COLO668 (cell line): Measurements from ENCODE around the gene ADAM15.

Source experiments
- DNase-seq: peaks from one replicate; lab custom pipeline; 2025; ENCODE audit not compliant: unreplicated experiment; lab: John Stamatoyannopoulos, UW

The ADAM15 gene

DNA sequence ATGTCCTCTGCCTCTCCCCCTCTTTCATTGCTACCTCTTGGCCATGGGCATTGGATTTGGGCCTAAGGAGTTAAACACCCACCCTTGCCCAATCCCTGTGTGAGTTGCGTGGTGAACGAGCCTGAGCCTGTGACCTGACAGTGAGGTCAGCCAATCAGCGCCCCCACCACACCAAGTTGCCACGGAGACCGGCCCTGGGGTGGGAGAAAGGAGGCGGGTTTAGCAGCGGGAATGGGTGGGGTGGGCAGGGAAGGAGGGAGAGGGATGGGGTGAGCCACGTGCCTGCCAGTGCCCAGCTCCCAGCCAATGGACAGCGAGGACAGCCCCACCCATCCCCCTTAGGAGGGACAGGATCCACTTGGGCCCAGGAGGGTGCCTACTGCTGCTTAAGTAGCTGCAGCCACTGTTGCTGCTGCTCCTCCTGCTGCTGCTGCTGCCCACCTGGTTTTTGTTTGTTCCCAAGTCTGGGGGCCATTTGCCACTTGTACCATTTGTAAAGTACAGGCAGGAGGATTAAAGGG, 39.0 kb upstream of the ADAM15 start:
- no peak for DNase-seq

DNA sequence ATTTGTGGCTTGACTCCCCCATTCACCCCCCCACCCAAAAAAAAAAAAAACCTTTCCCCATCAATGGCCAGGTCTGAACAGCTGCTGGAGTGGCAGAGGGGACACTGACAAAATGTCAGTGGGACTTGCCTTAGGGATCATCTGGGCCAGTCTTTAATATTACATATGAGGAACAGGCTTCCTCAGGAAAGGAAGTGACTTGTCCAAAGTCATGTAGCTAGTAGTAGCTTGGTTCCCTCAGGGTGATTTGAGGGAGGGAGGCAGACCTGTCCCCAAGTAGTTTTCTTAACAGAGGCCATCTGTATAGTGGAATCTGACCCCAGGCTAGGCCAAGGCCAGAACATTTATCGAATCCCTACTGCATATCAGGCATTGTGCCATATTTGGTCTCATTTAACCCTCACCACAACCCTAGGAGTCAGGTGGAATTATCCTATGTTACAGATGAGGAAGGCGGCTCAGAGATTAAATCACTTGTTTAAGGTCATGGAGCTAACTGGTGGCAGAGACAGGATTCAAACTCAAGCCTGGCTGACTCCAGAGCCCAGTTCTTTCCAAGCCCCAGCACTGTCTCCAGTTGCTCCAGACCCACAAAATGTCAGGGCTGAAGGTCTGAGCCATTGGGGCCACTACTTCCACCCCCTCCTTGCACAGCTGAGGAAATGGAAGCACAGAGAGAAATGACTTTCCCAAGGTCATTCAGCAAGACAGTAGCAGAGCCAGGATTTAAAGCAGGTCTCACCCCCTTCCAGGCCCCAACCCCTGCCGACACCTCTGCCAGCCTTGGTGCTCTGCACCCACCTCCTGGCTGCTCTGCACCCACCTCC, 38.1 kb upstream of the ADAM15 start:
- DNase-seq = no peak

DNA sequence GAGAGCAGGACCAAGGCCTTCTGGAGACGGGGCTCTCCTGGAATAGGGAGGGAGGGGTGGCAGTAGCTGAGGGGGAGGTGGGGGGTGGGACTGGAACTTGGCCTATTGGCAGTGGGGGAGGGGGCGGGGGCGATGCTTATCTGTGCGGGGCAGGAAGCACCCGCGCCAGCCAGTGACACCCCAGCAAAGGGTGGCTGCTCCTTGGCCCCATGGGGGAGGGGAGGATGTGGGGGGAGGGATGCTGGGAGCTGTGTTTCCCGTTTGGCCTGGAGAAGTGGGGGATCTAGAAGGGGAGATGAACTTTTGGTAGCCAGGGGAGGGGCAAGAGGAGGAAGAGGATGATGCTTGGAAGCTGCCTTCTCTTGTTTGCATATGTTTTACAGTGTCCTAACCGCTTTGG, 37.5 kb upstream of the ADAM15 start:
- no peak for DNase-seq

DNA sequence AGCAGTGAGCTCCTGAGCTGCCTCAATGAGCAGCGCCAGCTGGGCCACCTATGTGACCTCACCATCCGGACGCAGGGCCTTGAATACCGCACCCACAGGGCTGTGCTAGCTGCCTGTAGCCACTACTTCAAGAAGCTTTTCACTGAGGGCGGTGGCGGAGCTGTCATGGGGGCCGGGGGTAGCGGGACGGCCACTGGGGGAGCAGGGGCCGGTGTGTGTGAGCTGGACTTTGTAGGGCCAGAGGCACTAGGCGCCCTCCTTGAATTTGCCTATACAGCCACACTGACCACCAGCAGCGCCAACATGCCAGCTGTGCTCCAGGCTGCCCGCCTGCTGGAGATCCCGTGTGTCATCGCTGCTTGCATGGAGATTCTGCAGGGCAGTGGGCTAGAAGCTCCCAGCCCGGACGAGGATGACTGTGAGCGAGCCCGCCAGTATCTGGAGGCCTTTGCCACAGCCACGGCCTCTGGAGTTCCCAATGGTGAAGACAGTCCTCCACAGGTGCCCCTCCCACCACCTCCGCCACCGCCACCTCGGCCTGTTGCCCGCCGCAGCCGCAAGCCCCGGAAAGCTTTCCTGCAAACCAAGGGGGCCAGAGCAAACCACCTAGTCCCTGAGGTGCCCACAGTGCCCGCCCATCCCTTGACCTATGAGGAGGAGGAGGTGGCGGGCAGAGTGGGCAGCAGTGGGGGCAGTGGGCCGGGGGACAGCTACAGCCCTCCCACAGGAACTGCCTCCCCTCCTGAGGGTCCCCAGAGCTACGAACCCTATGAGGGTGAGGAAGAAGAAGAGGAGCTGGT, 36.2 kb upstream of the ADAM15 start:
- DNase-seq = no peak

DNA sequence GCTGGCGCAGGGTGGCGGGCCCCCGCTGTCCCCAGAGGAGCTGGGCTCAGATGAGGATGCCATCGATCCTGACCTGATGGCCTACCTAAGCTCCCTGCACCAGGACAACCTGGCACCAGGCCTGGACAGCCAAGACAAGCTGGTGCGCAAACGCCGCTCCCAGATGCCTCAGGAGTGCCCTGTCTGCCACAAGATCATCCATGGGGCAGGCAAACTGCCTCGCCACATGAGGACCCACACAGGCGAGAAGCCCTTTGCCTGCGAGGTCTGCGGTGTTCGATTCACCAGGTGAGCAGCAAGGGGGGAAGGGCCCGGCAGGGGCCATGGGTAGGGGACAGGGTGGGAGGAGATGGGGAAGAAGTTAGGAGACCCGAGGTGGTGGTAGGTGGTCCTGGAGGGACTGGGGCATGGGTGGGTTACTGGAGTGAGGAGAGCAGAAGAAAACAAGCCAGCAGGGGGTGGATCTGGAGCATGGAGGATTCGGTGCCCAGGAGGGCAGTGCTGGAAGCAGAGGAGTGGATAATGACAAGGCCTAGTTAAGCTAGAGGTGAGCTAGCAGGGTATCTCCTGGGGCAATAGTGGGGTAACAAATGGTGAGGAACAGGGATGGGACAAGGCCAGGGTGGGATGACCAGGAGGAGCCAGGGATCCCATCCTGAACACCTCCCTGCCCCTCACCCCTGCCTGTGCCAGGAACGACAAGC, 35.4 kb upstream of the ADAM15 start:
- no peak for DNase-seq

DNA sequence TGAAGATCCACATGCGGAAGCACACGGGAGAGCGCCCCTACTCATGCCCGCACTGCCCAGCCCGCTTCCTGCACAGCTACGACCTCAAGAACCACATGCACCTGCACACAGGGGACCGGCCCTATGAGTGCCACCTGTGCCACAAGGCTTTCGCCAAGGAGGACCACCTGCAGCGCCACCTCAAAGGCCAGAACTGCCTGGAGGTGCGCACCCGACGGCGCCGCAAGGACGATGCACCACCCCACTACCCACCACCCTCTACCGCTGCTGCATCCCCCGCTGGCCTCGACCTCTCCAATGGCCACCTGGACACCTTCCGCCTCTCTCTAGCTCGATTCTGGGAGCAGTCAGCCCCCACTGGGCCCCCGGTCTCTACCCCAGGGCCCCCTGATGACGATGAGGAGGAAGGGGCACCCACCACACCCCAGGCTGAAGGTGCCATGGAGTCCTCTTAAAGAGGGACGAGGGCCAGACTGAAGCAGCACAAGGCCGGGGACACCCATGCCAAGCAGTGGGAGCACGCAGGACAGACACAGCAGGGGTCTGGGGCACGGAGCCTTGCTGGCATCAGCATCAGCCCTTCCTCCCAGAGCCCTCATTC, 34.8 kb upstream of the ADAM15 start:
- DNase-seq = no peak

DNA sequence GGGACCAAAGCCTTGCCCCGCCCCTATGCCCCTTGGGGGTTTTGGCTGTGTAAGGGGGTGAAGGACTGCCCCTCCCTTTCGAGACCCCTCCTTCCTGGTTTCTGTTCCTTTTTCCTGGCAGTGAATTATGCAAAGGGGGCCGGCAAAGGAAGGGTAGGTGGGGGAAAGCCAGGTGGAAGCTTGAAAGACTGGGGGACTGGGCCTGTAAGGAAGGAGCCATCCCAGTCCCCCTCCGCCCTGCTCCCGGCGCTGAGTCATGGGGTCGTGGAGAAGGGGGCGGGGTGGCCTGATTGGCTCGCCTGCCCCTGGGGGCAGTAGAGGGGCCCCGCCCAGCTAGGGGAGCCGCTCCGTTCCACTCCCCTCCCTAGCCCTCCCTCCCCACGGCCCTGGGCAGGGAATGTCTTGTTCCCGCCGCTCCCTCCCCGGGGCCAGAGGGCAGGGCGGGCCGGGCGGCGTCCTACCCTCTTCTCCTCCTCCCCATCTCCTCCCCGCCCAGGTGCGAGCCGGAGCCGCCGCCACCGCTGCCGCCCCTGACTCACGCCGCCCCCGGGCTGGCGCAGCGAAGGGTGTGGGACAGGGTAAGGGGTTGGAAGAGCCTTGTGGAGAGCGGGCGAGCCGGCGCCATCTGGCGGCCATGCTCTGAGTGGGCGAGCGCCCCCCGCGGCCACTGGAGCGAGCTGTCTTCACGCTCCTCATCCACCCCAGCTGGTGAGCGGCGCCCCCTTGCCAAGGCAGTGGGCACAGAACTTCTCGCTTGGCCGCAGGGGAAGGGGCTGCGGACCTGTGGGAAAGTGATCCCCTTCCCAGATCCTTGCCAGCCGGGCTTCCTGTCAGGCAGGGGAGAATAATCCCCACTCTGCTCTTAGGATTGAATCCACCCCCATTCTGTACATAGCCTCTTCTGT, 33.8 kb upstream of the ADAM15 start:
- peak; percentile 92 for DNase-seq

DNA sequence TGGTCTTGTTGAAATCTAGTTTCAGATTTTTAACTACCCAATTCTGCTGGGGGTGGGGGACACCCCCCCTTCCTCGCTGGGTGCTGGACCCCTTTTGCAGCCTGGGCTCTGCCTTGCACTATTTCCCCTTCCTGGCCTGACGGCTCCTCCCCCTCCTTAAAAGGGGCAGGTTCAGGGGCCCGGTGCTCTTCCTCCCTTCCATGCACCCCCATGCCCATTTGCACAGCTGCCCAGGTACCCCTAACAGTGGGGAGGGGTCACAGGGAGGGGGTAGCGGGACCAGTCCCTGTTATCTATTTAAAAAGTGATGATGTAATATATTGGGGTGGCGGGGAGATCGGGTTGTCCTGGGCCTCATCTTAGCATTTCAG, 33.2 kb upstream of the ADAM15 start:
- no peak for DNase-seq

DNA sequence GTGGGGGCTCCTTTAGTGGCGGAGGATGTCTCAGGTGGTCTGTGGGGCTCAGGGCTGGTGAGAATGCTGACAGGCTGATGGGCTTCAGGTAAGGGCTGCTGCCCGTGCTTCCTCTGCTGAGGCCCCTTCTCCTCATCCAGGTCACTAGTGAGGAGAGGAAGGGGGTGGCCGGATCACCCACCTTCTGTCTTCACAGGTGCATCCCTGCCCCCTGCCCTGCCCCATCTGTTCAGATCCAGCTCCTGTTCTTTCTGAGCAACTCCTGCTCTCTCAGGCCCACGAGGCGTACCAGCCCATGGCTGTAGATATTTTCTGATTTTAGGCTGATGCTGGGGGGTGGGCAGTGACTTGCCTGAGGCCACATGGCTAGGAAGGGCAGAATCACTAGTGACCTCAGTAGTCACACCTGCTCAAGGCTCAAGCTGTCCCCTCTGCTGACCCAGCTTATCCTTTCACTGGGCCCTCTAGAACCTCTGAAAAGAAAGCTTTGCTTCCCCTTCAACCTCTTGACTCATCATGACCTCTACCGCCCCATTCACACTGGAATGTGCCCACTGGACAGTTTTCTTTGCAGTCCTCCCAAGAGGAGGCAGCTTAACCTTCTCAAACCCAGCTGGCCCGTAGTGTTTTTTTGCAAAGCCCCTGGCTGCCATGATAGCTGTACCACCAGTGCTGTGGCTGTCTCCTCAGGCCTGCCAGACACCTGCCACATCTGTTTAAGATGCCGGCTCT, 32.3 kb upstream of the ADAM15 start:
- no peak for DNase-seq

DNA sequence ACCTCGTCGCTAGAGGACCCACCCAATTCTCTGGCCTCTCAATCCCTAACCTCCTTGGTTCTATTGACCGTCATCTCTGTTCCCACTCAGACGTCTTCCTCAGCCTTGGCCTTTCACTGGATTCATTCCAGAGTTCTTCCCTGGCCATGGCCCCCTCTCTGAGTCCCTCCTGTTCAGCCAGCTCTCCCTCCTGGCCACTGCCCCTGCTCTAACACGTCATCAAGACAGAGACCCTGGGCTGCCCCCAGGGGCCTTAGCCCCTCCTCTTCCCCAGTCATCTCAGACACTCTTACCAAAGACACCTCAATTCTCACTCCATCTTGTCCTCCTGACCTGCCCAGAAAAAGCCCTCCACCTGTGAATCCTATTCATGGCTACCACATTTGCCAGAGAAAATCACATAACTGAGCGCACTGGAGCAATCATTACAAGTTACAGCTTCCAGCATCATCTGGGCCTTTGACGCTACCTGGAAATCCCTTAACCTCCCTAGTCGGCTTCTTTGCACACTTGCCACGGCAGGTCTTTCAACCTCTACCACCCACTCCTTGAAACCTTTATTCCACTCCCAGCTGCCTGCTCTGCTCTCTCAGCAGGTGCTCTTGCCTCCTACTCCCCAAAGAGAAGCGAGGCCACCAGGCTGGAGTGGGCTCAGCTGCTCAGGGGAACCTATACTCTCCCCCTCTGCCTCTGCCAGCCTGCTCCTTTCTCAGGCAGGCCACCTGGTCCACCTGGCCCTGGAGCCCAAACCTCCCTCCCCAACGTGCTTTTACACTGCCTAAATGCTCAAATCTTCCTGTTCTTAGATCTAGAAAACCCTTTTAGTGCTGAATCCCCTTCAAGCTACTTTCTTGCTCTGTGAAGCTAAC, 31.5 kb upstream of the ADAM15 start:
- DNase-seq = peak; percentile 30

DNA sequence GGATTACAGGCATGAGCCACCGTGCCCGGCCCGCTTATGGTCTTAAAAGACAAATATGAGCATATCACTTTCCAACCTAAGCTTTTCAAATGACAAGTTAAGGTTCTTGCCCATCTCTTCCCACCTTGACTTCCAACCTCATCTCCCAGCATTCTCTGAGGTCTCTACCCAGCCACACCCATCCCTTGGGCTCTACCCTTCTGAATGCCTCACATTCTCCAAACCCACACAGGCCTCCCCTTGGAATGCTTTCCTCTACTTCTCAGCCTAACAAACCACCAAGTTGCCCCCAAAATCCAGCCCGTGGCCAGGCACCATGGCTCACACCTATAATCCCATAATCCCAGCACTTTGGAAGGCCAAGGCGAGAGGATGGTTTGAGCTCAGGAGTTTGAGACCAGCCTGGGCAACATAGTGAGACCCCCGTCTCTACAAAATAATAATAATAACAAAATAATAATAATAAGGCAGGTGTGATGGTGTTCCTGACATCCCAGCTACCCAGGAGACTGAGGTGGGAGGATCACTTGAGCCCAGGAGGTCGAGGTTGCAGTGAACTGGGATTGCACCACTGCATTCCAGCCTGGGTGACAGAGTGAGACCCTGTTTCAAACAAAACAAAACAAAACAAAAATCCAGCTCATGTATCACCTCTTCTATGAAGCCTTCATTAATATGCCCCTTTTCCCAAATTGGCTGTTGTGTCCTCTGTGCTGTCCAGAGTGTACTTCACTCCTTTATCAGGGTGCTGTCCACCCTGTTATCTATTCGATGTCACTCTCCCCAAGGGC, 28.8 kb upstream of the ADAM15 start:
- DNase-seq = no peak

DNA sequence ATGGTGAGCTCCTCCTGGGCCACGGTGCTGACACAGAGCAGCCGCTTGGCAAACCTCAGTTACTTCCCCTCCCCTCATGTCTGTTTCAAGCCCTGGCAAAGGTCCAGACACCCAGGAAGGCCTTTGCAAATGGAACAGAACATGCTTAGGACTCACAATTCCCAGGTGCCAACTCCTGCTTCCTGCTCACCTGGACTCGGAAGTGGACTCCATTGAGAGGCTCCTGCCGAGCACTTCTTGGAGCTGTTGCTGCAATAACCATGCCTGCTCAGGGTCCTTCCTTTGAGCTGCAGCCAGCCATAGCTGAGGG, 28.2 kb upstream of the ADAM15 start:
- peak; percentile 43 for DNase-seq

DNA sequence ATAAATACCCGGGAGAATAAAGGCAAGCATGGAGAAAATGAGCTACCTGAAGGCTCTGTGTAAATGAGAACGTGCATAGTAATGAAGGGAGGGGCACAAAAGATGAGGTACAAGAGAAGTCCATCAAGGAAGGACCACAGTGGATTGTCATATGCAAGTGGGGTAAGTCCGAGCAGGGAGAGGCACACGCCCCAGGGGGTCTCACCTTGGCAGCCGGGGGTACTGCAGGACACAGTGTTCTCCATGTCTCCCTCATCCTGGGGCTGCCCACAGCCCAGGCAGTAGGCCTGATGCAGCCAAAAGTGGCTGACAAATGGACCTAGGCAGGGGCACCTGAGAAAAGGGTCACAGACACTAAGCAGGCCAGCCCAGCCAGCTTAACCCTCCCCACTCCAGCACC, 27.5 kb upstream of the ADAM15 start:
- no peak for DNase-seq

DNA sequence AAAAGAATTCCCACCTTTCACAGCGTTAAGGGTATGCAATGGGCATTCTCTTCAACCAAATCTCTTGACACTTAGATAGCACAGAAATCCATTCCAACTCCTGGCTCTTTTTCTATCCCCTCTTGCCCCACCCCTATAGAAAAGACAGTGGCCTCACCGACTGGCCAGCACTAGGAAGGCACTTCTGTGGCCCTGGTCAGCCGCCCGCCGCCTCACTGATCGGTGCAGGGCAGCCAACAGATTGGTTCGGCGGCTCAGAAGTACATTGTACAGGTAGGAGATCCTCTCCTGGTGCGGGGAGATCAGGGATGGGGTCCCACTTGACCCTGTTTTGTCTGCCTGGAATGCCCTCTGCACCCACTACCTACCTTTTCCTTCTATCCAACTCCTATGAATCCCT, 26.8 kb upstream of the ADAM15 start:
- DNase-seq = no peak

DNA sequence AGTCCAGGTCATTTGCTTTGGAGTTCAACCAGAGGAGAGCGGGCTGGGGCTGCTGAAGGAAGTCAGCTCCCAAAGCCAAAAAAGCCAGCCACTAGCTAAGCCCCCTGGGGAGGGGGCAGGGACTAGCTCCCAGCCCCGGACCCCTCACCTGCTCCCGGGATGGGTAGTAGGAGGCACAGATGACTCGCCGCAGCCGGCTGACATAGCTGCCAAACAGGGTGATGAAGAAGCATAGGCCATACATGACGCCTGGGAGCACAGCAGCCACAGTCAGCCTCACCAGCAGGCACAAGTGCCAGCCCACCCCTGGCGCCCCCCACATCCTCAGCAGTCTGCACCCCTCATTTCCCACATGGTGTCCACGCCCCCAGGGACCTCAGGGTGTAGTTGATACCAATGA, 25.0 kb upstream of the ADAM15 start:
- DNase-seq = no peak

DNA sequence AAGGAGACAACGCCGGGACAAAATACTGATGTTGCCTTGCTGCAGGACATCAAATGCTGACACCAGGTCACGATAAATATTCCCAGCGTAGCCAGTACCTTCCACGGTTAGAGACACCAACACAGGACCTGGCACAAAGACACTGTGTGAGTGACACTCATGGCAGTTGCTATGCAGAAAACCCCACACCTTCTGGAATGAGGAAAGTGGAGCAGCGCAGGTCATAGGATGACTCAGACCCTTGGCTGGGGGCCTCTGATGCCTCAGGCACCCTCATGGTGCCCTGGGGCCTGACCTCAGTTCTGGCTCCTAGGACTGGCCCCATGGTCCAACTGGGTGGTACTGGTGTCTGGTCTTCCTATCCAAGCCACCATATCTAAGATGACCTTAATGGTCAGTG, 24.5 kb upstream of the ADAM15 start:
- no peak for DNase-seq

DNA sequence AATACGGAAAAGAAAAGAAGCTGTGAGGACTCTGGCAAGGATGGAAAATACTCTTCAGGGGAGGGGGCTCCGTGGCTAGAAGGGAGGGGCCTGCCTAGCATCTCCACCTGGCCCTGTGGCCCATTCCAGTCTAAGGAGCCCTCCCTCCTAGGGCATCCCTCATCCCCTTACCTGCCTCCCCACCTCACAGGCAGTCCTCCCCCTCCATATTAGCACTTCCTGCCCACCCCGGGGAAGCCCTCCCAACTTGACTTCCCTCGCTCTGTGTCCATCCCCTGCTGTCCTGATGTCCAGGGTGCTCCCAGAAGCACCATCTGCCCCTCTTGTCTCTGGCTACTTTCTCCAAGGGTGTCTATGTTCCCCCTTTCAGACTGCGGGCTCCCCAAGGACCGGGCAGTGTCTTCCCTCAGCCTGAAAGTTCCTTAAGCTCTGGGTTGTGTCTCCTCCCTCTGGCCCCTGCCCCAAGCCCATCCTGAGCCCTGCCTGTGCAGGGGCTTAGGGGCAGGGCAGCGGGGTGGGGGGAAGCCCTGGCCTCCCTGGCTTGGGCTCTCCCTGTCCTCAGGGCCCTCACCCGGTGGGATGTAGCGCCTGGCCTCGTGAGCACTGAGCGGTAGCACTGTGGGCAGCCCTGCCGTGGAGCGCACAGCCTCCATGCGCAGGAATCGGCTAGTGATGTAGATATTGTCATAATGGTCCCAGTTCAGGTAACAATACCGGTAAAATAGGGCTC, 21.4 kb upstream of the ADAM15 start:
- DNase-seq = no peak
